Measurements from ENCODE around the gene MGAT5.

MGAT5 gene

DNA sequence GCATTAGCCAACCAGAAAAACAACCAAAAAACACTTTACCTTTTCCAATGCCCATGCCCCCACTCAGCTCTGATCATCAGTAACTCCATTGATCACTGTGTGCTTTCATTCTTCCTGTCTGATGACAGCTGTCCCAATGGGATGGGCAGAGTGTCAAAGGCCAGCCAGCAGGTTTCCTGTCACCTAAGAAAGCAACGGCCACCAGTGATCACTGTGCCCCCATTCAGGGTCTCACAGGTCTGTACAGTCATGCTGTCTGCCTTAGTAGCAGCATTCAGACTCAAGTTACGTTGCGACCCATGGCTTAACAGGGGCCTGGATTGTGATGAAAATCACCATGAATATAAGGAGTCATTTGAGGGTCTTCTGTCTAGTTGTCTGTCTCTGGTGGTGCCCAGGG is 184.5 kb downstream of the MGAT5 start:
- H3K27ac ChIP-seq (ENCODE audit: low read depth, low read length) = no peak overlapping the region
- H3K4me1 ChIP-seq (ENCODE audit: control insufficient read depth, insufficient read depth, low read length) = peaks cover 4% of the 10 kb centered on the region; the same call in 1 of the 2 replicates
- H3K27me3 ChIP-seq (ENCODE audit: control insufficient read depth, insufficient read depth, low read length) = no peaks in the 10 kb centered on the region
- H3K9me3 ChIP-seq (ENCODE audit: control insufficient read depth, insufficient read depth, low read depth, low read length) = no peaks in the 10 kb centered on the region
- H3K36me3 ChIP-seq (ENCODE audit: control insufficient read depth, insufficient read depth, low read length) = peaks cover 11% of the 10 kb centered on the region; the same call in 1 of the 2 replicates
- H3K4me3 ChIP-seq (ENCODE audit: low read depth, low read length) = no peak overlapping the region
- H3K9ac ChIP-seq (ENCODE audit: low read length) = no peak overlapping the region

DNA sequence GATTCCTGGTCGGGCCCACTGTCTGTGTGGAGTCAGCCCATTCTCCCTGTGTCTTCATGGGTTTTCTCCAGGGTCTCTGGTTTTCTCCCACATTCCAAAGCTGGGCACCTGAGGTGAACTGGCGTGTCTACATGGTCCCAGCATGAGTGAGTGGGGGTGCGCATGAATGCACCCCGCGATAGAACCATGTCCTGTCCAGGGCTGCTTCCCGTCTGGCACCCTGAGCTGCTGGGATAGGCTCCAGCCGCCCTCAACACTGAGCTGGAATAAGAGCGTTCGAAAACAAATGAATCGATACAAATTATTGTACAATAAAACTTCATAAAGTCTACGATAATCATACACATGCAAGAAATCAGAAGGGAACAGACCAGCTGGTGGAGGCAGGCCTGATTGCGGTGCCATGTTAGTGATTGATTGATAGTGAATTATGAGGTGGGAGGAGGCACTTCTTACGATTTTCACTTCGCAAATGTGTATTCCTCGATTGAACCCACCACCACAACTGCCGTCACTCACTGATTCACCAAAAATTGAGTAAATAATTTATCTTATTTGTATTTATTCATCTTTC is 186.6 kb downstream of the MGAT5 start:
- H3K9me3 ChIP-seq (ENCODE audit: control insufficient read depth, insufficient read depth, low read depth, low read length) = no peaks in the 10 kb centered on the region
- no peaks in the 10 kb centered on the region for H3K4me1 ChIP-seq (ENCODE audit: control insufficient read depth, insufficient read depth, low read length)
- H3K4me3 ChIP-seq (ENCODE audit: low read depth, low read length) = no peak overlapping the region
- no peak overlapping the region for H3K9ac ChIP-seq (ENCODE audit: low read length)
- H3K27me3 ChIP-seq (ENCODE audit: control insufficient read depth, insufficient read depth, low read length) = no peaks in the 10 kb centered on the region
- H3K36me3 ChIP-seq (ENCODE audit: control insufficient read depth, insufficient read depth, low read length) = peaks cover 11% of the 10 kb centered on the region; the same call in 1 of the 2 replicates
- H3K27ac ChIP-seq (ENCODE audit: low read depth, low read length) = no peak overlapping the region

GRCh38 chr2:134441153-134441863 is 187.4 kb downstream of the MGAT5 start:
- Histone ChIP-seq H3K4me3 (ENCODE audit: low read depth, low read length) (no peak overlapping the region), H3K9me3 (ENCODE audit: control insufficient read depth, insufficient read depth, low read depth, low read length) (no peaks in the 10 kb centered on the region), H3K27ac (ENCODE audit: low read depth, low read length) (no peak overlapping the region), H3K9ac (ENCODE audit: low read length) (no peak overlapping the region), H3K36me3 (ENCODE audit: control insufficient read depth, insufficient read depth, low read length) (peaks cover 9% of the 10 kb centered on the region; the same call in 1 of the 2 replicates), H3K4me1 (ENCODE audit: control insufficient read depth, insufficient read depth, low read length) (no peaks in the 10 kb centered on the region; the same call in 1 of the 2 replicates), H3K27me3 (ENCODE audit: control insufficient read depth, insufficient read depth, low read length) (no peaks in the 10 kb centered on the region)

DNA sequence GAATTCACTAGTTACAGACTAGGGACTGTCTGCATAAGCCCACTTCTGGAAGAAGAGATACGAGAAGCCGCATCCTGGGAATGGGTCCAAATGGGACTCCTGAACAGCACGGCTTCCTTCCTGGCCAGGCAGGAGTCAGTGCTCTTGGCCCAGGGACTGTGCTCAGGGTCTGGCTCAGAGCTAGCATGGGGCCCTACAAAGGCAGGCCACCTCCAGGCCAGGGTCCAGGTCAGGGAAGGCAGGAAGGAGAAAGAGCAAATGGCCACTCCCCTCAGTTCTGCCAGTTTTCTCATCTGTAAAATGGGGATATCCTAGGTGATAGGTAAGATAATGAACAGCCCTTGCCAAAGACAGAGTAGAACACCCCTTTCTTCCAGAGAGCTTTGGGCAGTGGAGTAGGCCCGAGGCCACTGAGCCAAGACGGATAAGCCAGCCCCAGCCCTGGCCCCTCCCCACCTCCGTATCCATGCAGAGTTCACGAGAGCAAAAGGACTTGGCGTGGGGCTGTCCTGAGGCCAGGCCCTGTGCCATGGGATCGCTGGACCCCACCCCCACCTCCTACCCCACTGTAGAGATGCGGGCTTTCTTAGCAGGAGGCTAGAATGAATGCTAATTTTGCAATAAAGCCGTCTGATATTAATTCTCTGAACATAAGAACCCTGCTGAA is 190.1 kb downstream of the MGAT5 start:
- no peaks in the 10 kb centered on the region; the same call in 1 of the 2 replicates for H3K4me1 ChIP-seq (ENCODE audit: control insufficient read depth, insufficient read depth, low read length)
- peaks cover 11% of the 10 kb centered on the region for H3K36me3 ChIP-seq (ENCODE audit: control insufficient read depth, insufficient read depth, low read length)
- H3K27ac ChIP-seq (ENCODE audit: low read depth, low read length) = no peak overlapping the region
- no peak overlapping the region for H3K4me3 ChIP-seq (ENCODE audit: low read depth, low read length)
- H3K9ac ChIP-seq (ENCODE audit: low read length) = no peak overlapping the region
- no peaks in the 10 kb centered on the region for H3K27me3 ChIP-seq (ENCODE audit: control insufficient read depth, insufficient read depth, low read length)
- no peaks in the 10 kb centered on the region for H3K9me3 ChIP-seq (ENCODE audit: control insufficient read depth, insufficient read depth, low read depth, low read length)

GRCh38 chr2:134445116-134445515 is 191.2 kb downstream of the MGAT5 start:
- H3K27ac ChIP-seq (ENCODE audit: low read depth, low read length) = no peak overlapping the region
- no peaks in the 10 kb centered on the region; the same call in 1 of the 2 replicates for H3K4me1 ChIP-seq (ENCODE audit: control insufficient read depth, insufficient read depth, low read length)
- no peak overlapping the region for H3K4me3 ChIP-seq (ENCODE audit: low read depth, low read length)
- no peaks in the 10 kb centered on the region for H3K27me3 ChIP-seq (ENCODE audit: control insufficient read depth, insufficient read depth, low read length)
- no peak overlapping the region for H3K9ac ChIP-seq (ENCODE audit: low read length)
- peaks cover 11% of the 10 kb centered on the region for H3K36me3 ChIP-seq (ENCODE audit: control insufficient read depth, insufficient read depth, low read length)
- H3K9me3 ChIP-seq (ENCODE audit: control insufficient read depth, insufficient read depth, low read depth, low read length) = no peaks in the 10 kb centered on the region

DNA sequence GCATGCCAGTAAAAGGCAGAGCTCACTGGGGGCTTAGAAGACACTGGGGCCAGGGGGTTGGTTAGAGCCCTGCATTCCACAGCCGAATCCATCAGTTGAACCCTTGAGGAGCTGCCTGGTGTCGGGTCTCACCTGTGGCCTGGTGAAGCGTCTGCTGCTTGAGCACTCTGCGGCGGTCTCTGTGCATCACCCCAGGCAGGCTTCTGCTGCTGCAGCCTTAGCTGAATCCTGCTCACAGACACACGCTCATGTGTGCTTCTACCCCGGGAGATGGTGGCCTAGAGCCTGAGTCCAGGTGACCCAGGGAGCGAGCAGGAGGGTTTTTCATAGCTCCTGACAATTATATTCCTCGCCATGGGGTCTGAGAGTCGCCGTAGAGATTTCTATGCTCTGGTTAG is 192.1 kb downstream of the MGAT5 start:
- no peak overlapping the region for H3K27ac ChIP-seq (ENCODE audit: low read depth, low read length)
- no peaks in the 10 kb centered on the region for H3K9me3 ChIP-seq (ENCODE audit: control insufficient read depth, insufficient read depth, low read depth, low read length)
- no peak overlapping the region for H3K9ac ChIP-seq (ENCODE audit: low read length)
- peaks cover under 1% of the 10 kb centered on the region; the same call in 1 of the 2 replicates for H3K4me1 ChIP-seq (ENCODE audit: control insufficient read depth, insufficient read depth, low read length)
- H3K4me3 ChIP-seq (ENCODE audit: low read depth, low read length) = no peak overlapping the region
- H3K27me3 ChIP-seq (ENCODE audit: control insufficient read depth, insufficient read depth, low read length) = no peaks in the 10 kb centered on the region
- H3K36me3 ChIP-seq (ENCODE audit: control insufficient read depth, insufficient read depth, low read length) = peaks cover 11% of the 10 kb centered on the region

DNA sequence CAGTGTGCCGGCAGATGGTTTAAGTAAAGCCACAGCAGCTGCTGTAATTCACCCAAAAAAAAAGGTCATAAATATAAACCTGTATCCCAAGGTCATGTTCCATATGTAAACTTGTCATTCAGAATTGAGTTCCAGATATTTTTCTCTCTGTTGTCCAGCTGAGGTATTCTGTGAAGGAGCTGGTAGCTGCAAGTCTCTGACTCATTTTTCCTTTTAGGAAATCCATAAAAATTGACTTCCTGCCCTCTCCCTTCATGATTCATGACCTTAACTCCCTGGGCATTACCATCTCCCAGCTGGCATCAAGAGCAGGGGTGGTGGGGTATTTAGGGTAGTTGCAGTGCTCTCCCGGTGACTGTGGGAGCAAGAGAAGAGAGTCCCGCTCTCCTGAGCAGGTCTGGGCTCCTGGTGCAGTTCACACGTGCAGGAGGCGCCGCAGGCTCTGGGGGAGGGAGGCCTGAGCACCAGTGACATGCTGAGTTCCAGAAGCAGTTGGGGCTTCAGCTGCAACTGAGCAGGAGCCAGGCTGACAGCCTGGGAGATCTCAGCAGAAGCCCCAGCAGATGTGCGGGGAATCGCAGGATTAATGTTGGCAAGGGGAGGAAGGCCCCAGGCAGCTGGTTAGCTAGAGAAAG is 192.6 kb downstream of the MGAT5 start:
- H3K36me3 ChIP-seq (ENCODE audit: control insufficient read depth, insufficient read depth, low read length) = peaks cover 8% of the 10 kb centered on the region
- no peaks in the 10 kb centered on the region for H3K9me3 ChIP-seq (ENCODE audit: control insufficient read depth, insufficient read depth, low read depth, low read length)
- H3K27me3 ChIP-seq (ENCODE audit: control insufficient read depth, insufficient read depth, low read length) = no peaks in the 10 kb centered on the region
- H3K4me3 ChIP-seq (ENCODE audit: low read depth, low read length) = no peak overlapping the region
- H3K4me1 ChIP-seq (ENCODE audit: control insufficient read depth, insufficient read depth, low read length) = peaks cover 3% of the 10 kb centered on the region; the same call in 1 of the 2 replicates
- no peak overlapping the region for H3K27ac ChIP-seq (ENCODE audit: low read depth, low read length)
- no peak overlapping the region for H3K9ac ChIP-seq (ENCODE audit: low read length)

GRCh38 chr2:134447669-134448068 is 193.8 kb downstream of the MGAT5 start:
- H3K4me1 ChIP-seq (ENCODE audit: control insufficient read depth, insufficient read depth, low read length) = peaks cover 3% of the 10 kb centered on the region; the same call in 1 of the 2 replicates
- no peaks in the 10 kb centered on the region for H3K27me3 ChIP-seq (ENCODE audit: control insufficient read depth, insufficient read depth, low read length)
- no peak overlapping the region for H3K4me3 ChIP-seq (ENCODE audit: low read depth, low read length)
- H3K9me3 ChIP-seq (ENCODE audit: control insufficient read depth, insufficient read depth, low read depth, low read length) = no peaks in the 10 kb centered on the region
- H3K9ac ChIP-seq (ENCODE audit: low read length) = no peak overlapping the region
- H3K36me3 ChIP-seq (ENCODE audit: control insufficient read depth, insufficient read depth, low read length) = peaks cover 7% of the 10 kb centered on the region
- no peak overlapping the region for H3K27ac ChIP-seq (ENCODE audit: low read depth, low read length)

DNA sequence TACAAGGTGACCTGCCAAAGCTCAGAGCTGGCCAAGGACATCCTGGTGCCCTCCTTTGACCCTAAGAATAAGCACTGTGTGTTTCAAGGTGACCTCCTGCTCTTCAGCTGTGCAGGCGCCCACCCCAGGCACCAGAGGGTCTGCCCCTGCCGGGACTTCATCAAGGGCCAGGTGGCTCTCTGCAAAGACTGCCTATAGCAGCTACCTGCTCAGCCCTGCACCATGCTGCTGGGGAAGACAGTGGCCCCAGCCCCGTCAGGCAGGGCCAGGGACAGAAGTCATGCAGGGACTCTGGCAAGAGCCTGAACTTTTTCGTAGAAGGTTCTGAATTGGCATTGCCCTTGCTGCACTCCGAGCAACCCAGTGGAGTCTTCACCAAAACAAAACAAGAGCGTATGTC is 194.8 kb downstream of the MGAT5 start:
- peaks cover 7% of the 10 kb centered on the region for H3K36me3 ChIP-seq (ENCODE audit: control insufficient read depth, insufficient read depth, low read length)
- peaks cover 3% of the 10 kb centered on the region; the same call in 1 of the 2 replicates for H3K4me1 ChIP-seq (ENCODE audit: control insufficient read depth, insufficient read depth, low read length)
- H3K9me3 ChIP-seq (ENCODE audit: control insufficient read depth, insufficient read depth, low read depth, low read length) = no peaks in the 10 kb centered on the region
- no peak overlapping the region for H3K9ac ChIP-seq (ENCODE audit: low read length)
- no peak overlapping the region for H3K4me3 ChIP-seq (ENCODE audit: low read depth, low read length)
- H3K27me3 ChIP-seq (ENCODE audit: control insufficient read depth, insufficient read depth, low read length) = no peaks in the 10 kb centered on the region
- H3K27ac ChIP-seq (ENCODE audit: low read depth, low read length) = no peak overlapping the region

- H3K9ac ChIP-seq (ENCODE audit: low read length) = no peak overlapping the region
- H3K4me3 ChIP-seq (ENCODE audit: low read depth, low read length) = no peak overlapping the region
- peaks cover 7% of the 10 kb centered on the region for H3K36me3 ChIP-seq (ENCODE audit: control insufficient read depth, insufficient read depth, low read length)
- H3K4me1 ChIP-seq (ENCODE audit: control insufficient read depth, insufficient read depth, low read length) = peaks cover 3% of the 10 kb centered on the region; the same call in 1 of the 2 replicates
- H3K27ac ChIP-seq (ENCODE audit: low read depth, low read length) = no peak overlapping the region
- no peaks in the 10 kb centered on the region for H3K9me3 ChIP-seq (ENCODE audit: control insufficient read depth, insufficient read depth, low read depth, low read length)
- H3K27me3 ChIP-seq (ENCODE audit: control insufficient read depth, insufficient read depth, low read length) = no peaks in the 10 kb centered on the region
Measured at GRCh38 chr2:134449157-134449556, 195.3 kb downstream of the MGAT5 start.
